ENCODE results near the gene CTIF. TPM values are rescaled to one million over a fixed set of nuclear protein-coding genes. Genes with fewer than 3 reads are reported as not detected.

CTIF gene
- total RNA-seq, 1 experiment from 2014 or later = 26.5 TPM

- in situ Hi-C loops (cut with HindIII; ENCODE audit: low pct_unique_long_range_greater_than_20kb, low sequenced_read_pairs) (no loop called here), intact Hi-C loops (cut with micrococcal nuclease; ENCODE audit: unreplicated experiment) (no loop called here)
- Histone ChIP-seq H3K4me3 (ENCODE audit: low read depth in 2 of 2, low read length in 2 of 2) (no peak overlapping the region), H3K27ac (ENCODE audit: low read length) (no peak overlapping the region), H3K27me3 (ENCODE audit: control insufficient read depth, insufficient read depth, low read length) (no peaks in the 10 kb centered on the region), H3K36me3 (ENCODE audit: control insufficient read depth, insufficient read depth, low read length) (no peaks in the 10 kb centered on the region), H3K9me3 (ENCODE audit: control insufficient read depth, insufficient read depth, low read depth, low read length) (no peaks in the 10 kb centered on the region), H3K4me1 (ENCODE audit: control insufficient read depth, insufficient read depth, low read length) (no peaks in the 10 kb centered on the region; the same call in 1 of the 2 replicates)
- DNase-seq (ENCODE audit: low read depth, low spot score) = no peak
- CTCF ChIA-PET = no interaction called here
- no TSS peak for BruUV-seq (replicated peaks)
- TF ChIP-seq CTCF (IDR thresholded peaks at IDR 0.05) (no peak), TCF7L2 (IDR thresholded peaks at IDR 0.05; ENCODE audit: low read depth, low read length) (no peak), REST (IDR thresholded peaks at IDR 0.05; ENCODE audit: insufficient read depth in 1 of 2, low read depth in 2 of 2, low read length in 1 of 2) (no peak), SIN3A (IDR thresholded peaks at IDR 0.05; ENCODE audit: borderline replicate concordance, insufficient read depth, low read depth, low read length) (no peak)
- ATAC-seq = no peak
- POLR2A ChIA-PET = no interaction called here
Observed at GRCh38 chr18:48820483-48821250, 281.8 kb downstream of the CTIF start.

GRCh38 chr18:48821251-48821590, 282.4 kb downstream of the CTIF start:
- Histone ChIP-seq H3K27ac (ENCODE audit: low read length) (no peak overlapping the region), H3K27me3 (ENCODE audit: control insufficient read depth, insufficient read depth, low read length) (no peaks in the 10 kb centered on the region), H3K36me3 (ENCODE audit: control insufficient read depth, insufficient read depth, low read length) (no peaks in the 10 kb centered on the region), H3K4me1 (ENCODE audit: control insufficient read depth, insufficient read depth, low read length) (peaks cover 2% of the 10 kb centered on the region; the same call in 1 of the 2 replicates), H3K4me3 (ENCODE audit: low read depth in 2 of 2, low read length in 2 of 2) (no peak overlapping the region), H3K9me3 (ENCODE audit: control insufficient read depth, insufficient read depth, low read depth, low read length) (no peaks in the 10 kb centered on the region)
- no TSS peak for BruUV-seq (replicated peaks)
- intact Hi-C loops (cut with micrococcal nuclease; ENCODE audit: unreplicated experiment) (no loop called here), in situ Hi-C loops (cut with HindIII; ENCODE audit: low pct_unique_long_range_greater_than_20kb, low sequenced_read_pairs) (no loop called here)
- POLR2A ChIA-PET = interaction anchor here (0.6 kb wide), 1 partner anchor 106 kb away, joined by 4 read pairs; no protein-coding TSS in a partner anchor
- DNase-seq (ENCODE audit: low read depth, low spot score) (no peak), ATAC-seq (no peak)
- TF ChIP-seq SIN3A (IDR thresholded peaks at IDR 0.05; ENCODE audit: borderline replicate concordance, insufficient read depth, low read depth, low read length) = no peak
- TF ChIP-seq CTCF (IDR thresholded peaks at IDR 0.05) = no peak
- TF ChIP-seq TCF7L2 (IDR thresholded peaks at IDR 0.05; ENCODE audit: low read depth, low read length) = no peak
- TF ChIP-seq POLR2AphosphoS5 (IDR thresholded peaks at IDR 0.05; ENCODE audit: low read depth, low read length) = no peak
- TF ChIP-seq REST (IDR thresholded peaks at IDR 0.05; ENCODE audit: insufficient read depth in 1 of 2, low read depth in 2 of 2, low read length in 1 of 2) = no peak
- CTCF ChIA-PET = no interaction called here
